Karpas-422 (cell line): ENCODE results near the gene OR7G3. TPM values are rescaled to one million over a fixed set of nuclear protein-coding genes. Genes with fewer than 3 reads are reported as not detected.

Experiments used
- DNase-seq: peaks from one replicate; pipeline ENCODE4 v3.0.0-alpha.2; 2015
- H2AFZ ChIP-seq: fragments of 200-600 bp; sonication (generic); 2 replicates; pipeline ENCODE4 v1.6.1; 2014; ENCODE audit warnings: antibody characterized with exemption, low read length, mixed read lengths
- H3K27ac ChIP-seq: fragments of 200-600 bp; sonication (generic); 2 replicates; pipeline ENCODE4 v1.5.1; 2014; ENCODE audit warnings: mild to moderate bottlenecking, low read length, moderate library complexity
- H3K27me3 ChIP-seq: fragments of 200-600 bp; sonication (generic); 2 replicates; pipeline ENCODE4 v1.6.1; 2014; ENCODE audit warnings: low read length, mixed read lengths
- H3K36me3 ChIP-seq: fragments of 200-600 bp; sonication (generic); 2 replicates; pipeline ENCODE4 v1.6.1; 2014; ENCODE audit warnings: low read length, mixed read lengths; ENCODE audit not compliant: insufficient read depth
- H3K4me1 ChIP-seq: fragments of 200-600 bp; sonication (generic); 2 replicates; pipeline ENCODE4 v1.6.1; 2014; ENCODE audit warnings: mild to moderate bottlenecking, low read length, mixed read lengths
- H3K4me2 ChIP-seq: fragments of 200-600 bp; sonication (generic); 2 replicates; pipeline ENCODE4 v1.6.1; 2014; ENCODE audit warnings: low read length, low read depth, mild to moderate bottlenecking; ENCODE audit not compliant: poor library complexity, severe bottlenecking
- H3K4me3 ChIP-seq: fragments of 200-600 bp; sonication (generic); 2 replicates; pipeline ENCODE4 v1.5.1; 2014; ENCODE audit warnings: mild to moderate bottlenecking, antibody characterized with exemption, low read length, mixed read lengths
- H3K79me2 ChIP-seq: fragments of 200-600 bp; sonication (generic); 2 replicates; pipeline ENCODE4 v1.6.1; 2014; ENCODE audit warnings: mild to moderate bottlenecking, low read length, mixed read lengths
- H3K9ac ChIP-seq: fragments of 200-600 bp; sonication (generic); 2 replicates; pipeline ENCODE4 v1.6.0; 2014; ENCODE audit warnings: low read length
- H3K9me2 ChIP-seq: fragments of 200-600 bp; sonication (generic), shearing (Covaris generic); replicated peaks from 2 replicates; pipeline ENCODE4 v1.6.0; 2014; ENCODE audit warnings: mild to moderate bottlenecking, low read length, moderate library complexity; ENCODE audit not compliant: insufficient read depth
- H3K9me3 ChIP-seq: fragments of 300-700, 200-600 bp; sonication (generic); 2 replicates; pipeline ENCODE4 v1.6.1; 2014; ENCODE audit warnings: low read length, mixed read lengths
- H4K20me1 ChIP-seq: fragments of 200-600 bp; sonication (generic); 2 replicates; pipeline ENCODE4 v1.6.1; 2014; ENCODE audit warnings: mild to moderate bottlenecking, antibody characterized with exemption, low read length, low read depth; ENCODE audit not compliant: insufficient read depth
- total RNA-seq: library from RNA; depleted of rRNA; stranded (reverse); fragments of >200 nt; shearing (Covaris generic); gene quantifications from 2 replicates; pipeline ENCODE4 v1.2.3, GENCODE V29; 2014; ENCODE audit warnings: low replicate concordance

OR7G3 gene
- total RNA-seq, 1 experiment from 2014 or later = not detected

DNA sequence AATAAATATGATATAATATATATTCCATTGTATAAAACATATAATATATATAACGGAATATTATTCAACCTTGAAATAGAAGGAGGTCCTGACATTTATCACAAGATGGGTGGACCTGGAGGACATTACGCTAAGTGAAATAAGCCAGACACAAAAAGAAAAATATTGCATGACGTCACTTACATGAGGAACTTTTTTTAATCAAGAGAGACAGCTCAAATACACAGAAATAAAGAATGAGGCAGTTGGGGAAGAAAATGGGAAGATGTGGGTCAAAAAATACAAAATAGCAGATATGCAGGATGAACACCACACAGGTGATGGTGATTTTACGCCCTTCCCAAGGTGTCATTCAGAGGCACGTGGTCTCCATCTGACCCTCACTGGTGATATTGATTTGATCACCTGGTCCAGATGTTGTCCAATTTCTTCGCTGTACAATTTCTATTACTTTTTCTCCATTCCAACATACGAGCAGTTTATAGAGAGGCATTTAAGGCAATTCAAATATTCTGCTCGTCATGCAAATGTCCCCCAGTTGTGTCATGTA is 12.9 kb upstream of the OR7G3 start:
- H3K27ac ChIP-seq = no peak overlapping the region
- peaks cover 45% of the 10 kb centered on the region for H3K79me2 ChIP-seq
- peak overlapping the region; percentile 93 for H3K4me2 ChIP-seq
- H2AFZ ChIP-seq = peak overlapping the region; percentile 100
- peak overlapping the region; percentile 88 for H3K4me3 ChIP-seq
- no peak for DNase-seq
- H3K36me3 ChIP-seq = peaks cover 36% of the 10 kb centered on the region
- H3K9me2 ChIP-seq = no peaks in the 10 kb centered on the region
- no peaks in the 10 kb centered on the region for H3K27me3 ChIP-seq
- H3K9ac ChIP-seq = peak overlapping the region; percentile 94
- H3K4me1 ChIP-seq = peaks cover 18% of the 10 kb centered on the region
- no peaks in the 10 kb centered on the region for H4K20me1 ChIP-seq
- peaks cover 13% of the 10 kb centered on the region; the same call in 1 of the 2 replicates for H3K9me3 ChIP-seq

DNA sequence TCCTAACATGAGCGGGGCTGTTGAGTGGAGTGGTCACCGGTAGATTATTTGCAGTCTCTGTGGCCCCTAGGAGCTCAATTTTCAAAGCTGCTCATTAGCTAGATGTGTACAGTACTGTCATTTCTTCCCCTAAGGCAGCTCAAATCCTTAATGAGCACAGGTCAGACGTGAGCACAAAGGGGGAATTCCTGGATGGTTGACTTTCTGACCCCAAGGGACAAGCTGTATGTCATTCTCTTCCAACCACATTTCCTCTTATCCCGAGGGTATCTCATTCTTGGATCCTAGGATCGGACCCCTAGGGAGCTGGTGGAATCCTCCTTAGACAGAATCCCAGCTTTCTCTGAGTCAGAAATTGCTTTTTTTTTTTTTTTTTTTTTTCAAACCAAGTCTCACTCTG is 5.7 kb upstream of the OR7G3 start:
- H3K4me1 ChIP-seq = peaks cover 5% of the 10 kb centered on the region
- H3K36me3 ChIP-seq = no peaks in the 10 kb centered on the region
- H3K9ac ChIP-seq = no peak overlapping the region
- DNase-seq = no peak
- no peaks in the 10 kb centered on the region for H3K9me2 ChIP-seq
- H3K79me2 ChIP-seq = no peaks in the 10 kb centered on the region
- no peak overlapping the region for H3K4me2 ChIP-seq
- no peaks in the 10 kb centered on the region for H3K27me3 ChIP-seq
- H3K4me3 ChIP-seq = no peak overlapping the region
- no peak overlapping the region for H3K27ac ChIP-seq
- no peaks in the 10 kb centered on the region for H4K20me1 ChIP-seq
- no peak overlapping the region for H2AFZ ChIP-seq
- H3K9me3 ChIP-seq = no peaks in the 10 kb centered on the region

DNA sequence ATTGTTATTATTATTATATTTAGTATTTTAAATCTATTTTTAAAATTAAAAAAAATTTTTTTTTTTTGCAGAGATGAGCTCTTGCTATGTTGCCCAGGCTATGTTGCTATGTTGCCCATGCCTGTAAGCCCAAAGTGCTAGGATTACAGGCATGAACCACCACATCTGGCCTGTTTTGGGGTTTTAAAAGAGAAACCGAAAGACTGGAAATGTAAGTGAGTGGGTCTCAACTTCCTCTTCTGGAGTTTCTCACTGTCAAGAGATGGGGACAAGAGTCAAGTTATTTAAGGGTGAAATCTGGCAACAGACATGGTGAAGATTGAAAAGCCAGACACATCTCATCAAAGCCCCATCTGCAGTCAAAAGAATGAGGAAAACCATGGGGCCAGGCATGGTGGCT is 4.2 kb upstream of the OR7G3 start:
- Histone ChIP-seq H3K79me2 (no peaks in the 10 kb centered on the region), H3K9ac (no peak overlapping the region), H3K4me2 (no peak overlapping the region), H3K4me3 (no peak overlapping the region), H3K36me3 (no peaks in the 10 kb centered on the region), H2AFZ (no peak overlapping the region), H3K27ac (no peak overlapping the region), H3K9me3 (no peaks in the 10 kb centered on the region), H4K20me1 (no peaks in the 10 kb centered on the region), H3K9me2 (no peaks in the 10 kb centered on the region), H3K4me1 (no peaks in the 10 kb centered on the region), H3K27me3 (no peaks in the 10 kb centered on the region)
- peak; percentile 51 for DNase-seq

DNA sequence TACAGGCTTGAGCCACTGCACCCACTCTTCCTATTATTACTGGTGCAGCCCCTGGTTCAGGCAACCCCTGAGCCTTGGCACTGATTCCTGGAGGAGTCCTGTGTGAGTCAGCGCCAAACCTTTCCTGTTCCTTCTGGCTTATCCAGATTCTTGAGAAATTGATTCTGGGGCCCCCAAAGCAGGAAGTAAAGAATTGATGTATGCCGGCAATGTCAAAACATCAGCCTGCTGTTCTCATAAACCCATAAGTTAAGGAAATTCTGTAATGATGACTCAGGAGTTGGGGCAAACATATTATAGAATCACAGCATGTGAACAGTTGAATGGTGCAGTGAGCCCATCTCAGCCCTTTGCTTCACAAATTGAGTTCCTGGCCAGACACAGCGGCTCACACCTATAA is 1.4 kb upstream of the OR7G3 start:
- Histone ChIP-seq H3K4me2 (no peak overlapping the region), H3K9me3 (no peaks in the 10 kb centered on the region), H3K79me2 (no peaks in the 10 kb centered on the region), H3K4me1 (no peaks in the 10 kb centered on the region), H3K9ac (no peak overlapping the region), H3K27me3 (no peaks in the 10 kb centered on the region), H3K36me3 (no peaks in the 10 kb centered on the region), H4K20me1 (no peaks in the 10 kb centered on the region), H3K27ac (no peak overlapping the region), H3K4me3 (no peak overlapping the region), H2AFZ (no peak overlapping the region), H3K9me2 (no peaks in the 10 kb centered on the region)
- DNase-seq = no peak

DNA sequence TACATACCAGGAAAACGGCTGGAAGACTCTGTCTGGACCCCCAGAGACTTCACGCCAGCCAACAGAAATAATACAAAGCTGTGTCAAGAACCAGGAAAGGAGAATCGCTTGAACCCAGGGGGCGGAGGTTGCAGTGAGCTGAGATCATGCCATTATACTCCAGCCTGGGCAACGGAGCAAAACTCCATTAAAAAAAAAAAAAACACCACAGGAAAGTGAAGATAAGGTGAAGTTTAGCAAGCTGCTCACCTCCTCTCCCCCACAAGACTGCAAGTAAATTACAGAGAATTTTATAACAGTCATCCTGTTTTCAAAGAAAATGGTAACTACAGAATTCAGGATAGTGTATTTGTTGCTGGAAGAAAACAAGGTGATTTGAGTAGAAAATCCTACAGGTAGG is 10.2 kb downstream of the OR7G3 start:
- H3K4me3 ChIP-seq = no peak overlapping the region
- no peaks in the 10 kb centered on the region for H3K4me1 ChIP-seq
- no peaks in the 10 kb centered on the region for H4K20me1 ChIP-seq
- no peaks in the 10 kb centered on the region for H3K27me3 ChIP-seq
- H3K27ac ChIP-seq = no peak overlapping the region
- no peak overlapping the region for H3K9ac ChIP-seq
- H3K9me3 ChIP-seq = no peaks in the 10 kb centered on the region
- no peak overlapping the region for H2AFZ ChIP-seq
- DNase-seq = no peak
- no peaks in the 10 kb centered on the region for H3K9me2 ChIP-seq
- H3K79me2 ChIP-seq = no peaks in the 10 kb centered on the region
- no peak overlapping the region for H3K4me2 ChIP-seq
- H3K36me3 ChIP-seq = no peaks in the 10 kb centered on the region

DNA sequence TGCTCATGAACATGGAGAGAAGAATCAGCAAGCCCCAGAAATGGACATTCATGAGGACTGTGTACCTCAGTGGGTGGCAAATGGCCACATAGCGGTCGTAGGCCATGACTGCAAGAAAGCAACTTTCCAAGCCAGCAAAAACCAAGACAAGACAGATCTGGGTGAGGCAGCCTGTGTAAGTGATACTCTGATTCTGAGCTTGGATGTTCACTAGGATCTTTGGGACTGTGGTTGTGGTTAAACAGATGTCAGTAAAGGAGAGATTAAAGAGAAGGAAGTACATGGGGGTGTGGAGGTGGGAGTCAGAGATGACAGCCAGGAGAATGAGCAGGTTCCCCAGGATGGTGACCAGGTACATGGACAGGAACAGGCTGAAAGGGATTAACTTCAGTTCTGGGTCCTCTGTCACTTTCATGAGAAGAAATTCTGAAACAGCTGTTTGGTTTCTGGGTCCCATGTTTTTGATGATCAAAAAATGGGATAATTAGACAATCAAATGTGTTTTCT is 11.4 kb downstream of the OR7G3 start, which contains the start of gene OR7G1:
Gene OR7G1, minus strand, starts transcription at position 457 of the 507 bp plus-strand sequence. Its CDS starts 0 bp downstream, at position 457.
- H4K20me1 ChIP-seq = no peaks in the 10 kb centered on the region
- H3K9me3 ChIP-seq = no peaks in the 10 kb centered on the region
- H3K27me3 ChIP-seq = no peaks in the 10 kb centered on the region
- H3K9ac ChIP-seq = no peak within 1 kb of the TSS
- DNase-seq = no peak
- no peaks in the 10 kb centered on the region for H3K4me1 ChIP-seq
- H3K27ac ChIP-seq = no peak within 1 kb of the TSS
- H3K9me2 ChIP-seq = no peaks in the 10 kb centered on the region
- no peaks in the 10 kb centered on the region for H3K36me3 ChIP-seq
- no peak within 1 kb of the TSS for H2AFZ ChIP-seq
- H3K79me2 ChIP-seq = no peaks in the 10 kb centered on the region
- H3K4me2 ChIP-seq = no peak within 1 kb of the TSS
- no peak within 1 kb of the TSS for H3K4me3 ChIP-seq

DNA sequence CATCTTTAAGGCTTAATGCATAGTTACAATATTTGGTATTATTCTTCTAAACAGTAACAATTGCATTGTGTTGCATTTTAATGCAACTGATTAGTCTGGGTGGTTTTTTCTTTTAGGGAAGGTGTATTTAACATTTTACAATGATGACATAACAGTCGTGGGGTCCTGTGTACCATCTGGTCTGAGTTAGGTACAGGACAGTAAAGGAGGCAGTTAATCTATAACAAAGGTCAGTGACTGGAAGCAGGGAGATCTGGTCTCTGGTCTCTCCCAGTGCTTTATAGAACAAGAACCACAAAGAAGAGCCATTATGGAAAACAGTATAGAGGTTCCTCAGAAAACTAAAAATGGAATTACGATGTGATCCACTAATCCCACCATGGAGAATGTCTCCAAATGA is 16.8 kb downstream of the OR7G3 start:
- Histone ChIP-seq H3K4me3 (no peak overlapping the region), H3K4me2 (no peak overlapping the region), H3K9me2 (no peaks in the 10 kb centered on the region), H3K79me2 (no peaks in the 10 kb centered on the region), H3K36me3 (no peaks in the 10 kb centered on the region), H3K27ac (no peak overlapping the region), H2AFZ (no peak overlapping the region), H3K9me3 (no peaks in the 10 kb centered on the region), H3K4me1 (no peaks in the 10 kb centered on the region), H3K9ac (no peak overlapping the region), H4K20me1 (no peaks in the 10 kb centered on the region), H3K27me3 (no peaks in the 10 kb centered on the region)
- no peak for DNase-seq

DNA sequence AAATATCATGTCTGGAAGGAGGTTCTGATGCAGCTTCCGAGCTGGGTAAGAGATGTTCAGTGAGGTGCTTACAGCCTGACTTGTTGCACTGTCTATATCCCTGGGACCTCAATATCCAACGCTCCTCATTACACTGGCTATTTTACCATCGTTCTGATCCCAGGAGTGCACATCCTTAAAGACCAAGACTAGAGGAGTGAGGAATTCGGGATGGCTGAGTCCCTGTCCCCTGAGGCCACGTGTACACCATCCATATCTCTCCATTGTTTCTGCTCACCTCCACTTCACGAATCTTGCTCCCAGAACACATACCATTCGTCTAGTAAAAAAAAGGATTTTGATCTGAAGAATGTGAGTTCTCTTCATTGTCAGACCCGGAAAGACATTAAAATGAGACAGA is 19.4 kb downstream of the OR7G3 start, which contains the start of gene OR7G2:
Gene OR7G2, minus strand, starts transcription at position 101 of the 400 bp plus-strand sequence. CDS start 4,232 bp downstream, outside the sequence.
- no peak for DNase-seq
- H3K9me3 ChIP-seq = no peaks in the 10 kb centered on the region
- H3K27me3 ChIP-seq = no peaks in the 10 kb centered on the region
- H3K9ac ChIP-seq = no peak within 1 kb of the TSS
- H3K9me2 ChIP-seq = no peaks in the 10 kb centered on the region
- H4K20me1 ChIP-seq = no peaks in the 10 kb centered on the region
- no peak within 1 kb of the TSS for H2AFZ ChIP-seq
- H3K79me2 ChIP-seq = no peaks in the 10 kb centered on the region
- H3K4me2 ChIP-seq = no peak within 1 kb of the TSS
- no peak within 1 kb of the TSS for H3K27ac ChIP-seq
- no peaks in the 10 kb centered on the region for H3K36me3 ChIP-seq
- H3K4me3 ChIP-seq = no peak within 1 kb of the TSS
- no peaks in the 10 kb centered on the region for H3K4me1 ChIP-seq
